Activated naive CD4-positive, alpha-beta T cell treated with anti-CD3 and anti-CD28 coated beads for 36 hours (primary cell): ENCODE data around the gene COX6B2. TPM values are rescaled to one million over a fixed set of nuclear protein-coding genes. Genes with fewer than 3 reads are reported as not detected.

ENCODE experiments used
- CTCF ChIA-PET: fragments of 350-600 bp; sonication (Branson Sonifier 250); formaldehyde crosslinking; loops from one replicate; lab custom pipeline; 2021; ENCODE audit warnings: antibody characterized with exemption; lab: Charles Lee
- DNase-seq: peaks from one replicate; pipeline ENCODE4 v3.0.0-alpha.2; 2020
- H3K27ac Mint-ChIP-seq: one replicate; pipeline ENCODE4 v1.8.0; 2021; ENCODE audit warnings: mild to moderate bottlenecking, mixed read lengths
- H3K27me3 Mint-ChIP-seq: one replicate; pipeline ENCODE4 v1.8.0; 2021; ENCODE audit warnings: low read depth, mixed read lengths
- H3K36me3 Mint-ChIP-seq: one replicate; pipeline ENCODE4 v1.8.0; 2021; ENCODE audit warnings: low read depth, mixed read lengths
- H3K4me1 Mint-ChIP-seq: one replicate; pipeline ENCODE4 v1.8.0; 2021; ENCODE audit warnings: low read depth, mixed read lengths
- H3K4me3 Mint-ChIP-seq: one replicate; pipeline ENCODE4 v1.8.0; 2021; ENCODE audit warnings: mild to moderate bottlenecking, moderate library complexity, mixed read lengths
- H3K9me3 Mint-ChIP-seq: one replicate; pipeline ENCODE4 v1.8.0; 2021; ENCODE audit warnings: mixed read lengths
- intact Hi-C: fragments of 100-400 bp; cut with micrococcal nuclease; formaldehyde crosslinking; loops from one replicate; pipeline ENCODE4 v1.15.1; 2023
- total RNA-seq, 2 experiments: library from RNA; stranded (reverse); gene quantifications; one replicate each; pipeline ENCODE4 v1.2.3, GENCODE V29; 2021

COX6B2 gene
- total RNA-seq, 2 experiments from 2014 or later, result 0.57 to 0.64 TPM

DNA sequence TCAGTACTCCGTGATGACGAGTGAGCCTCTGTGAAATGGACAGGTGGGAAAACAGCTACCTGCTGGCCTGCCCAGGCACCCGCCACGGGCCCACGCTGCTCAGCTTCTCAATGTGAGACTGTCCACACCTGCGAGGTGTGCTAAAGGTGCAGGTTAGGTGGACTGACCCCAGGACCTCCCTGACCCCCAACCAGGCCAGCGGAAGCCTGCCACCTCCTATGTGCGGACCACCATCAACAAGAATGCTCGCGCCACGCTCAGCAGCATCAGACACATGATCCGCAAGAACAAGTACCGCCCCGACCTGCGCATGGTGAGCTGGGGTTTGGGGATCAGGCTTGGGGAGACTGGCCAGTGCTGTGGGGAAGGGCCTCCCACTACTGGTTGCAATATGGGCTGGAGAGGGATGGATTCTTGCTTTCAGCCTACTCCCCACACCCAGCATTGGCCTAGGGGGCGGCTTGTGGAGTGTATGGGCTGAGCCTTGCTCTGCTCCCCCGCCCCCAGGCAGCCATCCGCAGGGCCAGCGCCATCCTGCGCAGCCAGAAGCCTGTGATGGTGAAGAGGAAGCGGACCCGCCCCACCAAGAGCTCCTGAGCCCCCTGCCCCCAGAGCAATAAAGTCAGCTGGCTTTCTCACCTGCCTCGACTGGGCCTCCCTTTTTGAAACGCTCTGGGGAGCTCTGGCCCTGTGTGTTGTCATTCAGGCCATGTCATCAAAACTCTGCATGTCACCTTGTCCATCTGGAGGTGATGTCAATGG, 33.4 kb upstream of the COX6B2 start:
- peaks cover 46% of the 10 kb centered on the region for H3K36me3 Mint-ChIP-seq
- CTCF ChIA-PET, result interaction anchor here (1.4 kb wide), 1 partner anchor 86 kb away, joined by 4 read pairs; no protein-coding TSS in a partner anchor

GRCh38 chr19:55386493-55386971, 32.0 kb upstream of the COX6B2 start:
- DNase-seq, result peak; percentile 22
- H3K36me3 Mint-ChIP-seq, result peaks cover 46% of the 10 kb centered on the region
- H3K9me3 Mint-ChIP-seq, result no peaks in the 10 kb centered on the region
- CTCF ChIA-PET, result no interaction called here
- H3K4me1 Mint-ChIP-seq, result peaks cover 59% of the 10 kb centered on the region
- peak overlapping the region; percentile 100 for H3K4me3 Mint-ChIP-seq
- peak overlapping the region; percentile 97 for H3K27ac Mint-ChIP-seq
- intact Hi-C loops, result loop anchor here (5.0 kb wide), 2 partner anchors 256 to 924 kb away; partner anchors contain the start of genes LENG9, ZNF580 and ZNF581
- no peaks in the 10 kb centered on the region for H3K27me3 Mint-ChIP-seq

More for the DNA sequence above, 33.4 kb upstream of the COX6B2 start:
- no peaks in the 10 kb centered on the region for H3K9me3 Mint-ChIP-seq
- peak overlapping the region; percentile 100 for H3K4me3 Mint-ChIP-seq
- intact Hi-C loops, result loop anchor here (5.0 kb wide), 2 partner anchors 254 to 926 kb away; partner anchors contain the start of genes LENG9, ZNF580 and ZNF581
- peaks cover 50% of the 10 kb centered on the region for H3K4me1 Mint-ChIP-seq
- peak overlapping the region; percentile 65 for H3K27ac Mint-ChIP-seq
- H3K27me3 Mint-ChIP-seq, result no peaks in the 10 kb centered on the region
- DNase-seq, result no peak

DNA sequence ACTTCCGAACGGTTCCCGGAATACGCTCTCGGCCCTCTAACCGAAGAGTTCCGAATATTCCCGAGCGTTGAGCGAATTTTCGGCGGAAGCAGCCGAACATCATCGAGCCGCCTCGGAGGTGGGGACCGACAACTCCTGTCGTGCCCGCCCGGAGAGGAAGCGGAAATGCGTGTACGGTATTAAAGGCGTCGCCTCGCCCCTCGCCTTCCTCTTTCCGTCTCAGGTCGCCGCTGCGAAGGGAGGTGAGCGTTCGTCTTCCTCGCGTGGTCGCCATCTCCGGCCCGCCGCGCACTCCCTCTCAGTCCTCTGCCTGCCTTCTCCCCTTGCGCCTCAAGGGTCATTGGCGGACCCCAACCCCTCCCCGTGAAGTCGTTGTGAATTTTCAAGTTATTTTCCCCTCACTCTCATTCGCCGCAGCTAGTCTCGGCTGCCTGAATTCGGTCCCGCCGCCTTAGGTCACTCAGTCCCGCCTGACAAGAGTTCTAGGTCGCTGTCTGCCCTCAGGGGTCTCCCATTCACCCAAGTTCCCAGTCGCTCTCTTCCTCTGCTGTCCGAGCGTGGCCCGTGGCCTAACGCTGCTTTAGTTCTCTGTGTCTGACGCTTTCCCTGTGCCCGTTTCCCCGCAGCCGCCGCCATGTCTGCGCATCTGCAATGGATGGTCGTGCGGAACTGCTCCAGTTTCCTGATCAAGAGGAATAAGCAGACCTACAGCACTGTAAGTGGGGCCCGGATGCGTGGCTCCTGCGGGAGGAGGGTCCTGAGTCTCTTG, 31.4 kb upstream of the COX6B2 start, which contains the start of gene RPL28:
RPL28 (plus strand) TSS at position 209 of the 769 bp plus-strand sequence; CDS start at position 635, 426 bp downstream.
- intact Hi-C loops, result loop anchor here (1.0 to 5.0 kb wide), 10 partner anchors 22 to 924 kb away; partner anchors contain the start of genes FIZ1, HSPBP1, KMT5C and LENG9
- Mint-ChIP-seq H3K9me3 (no peaks in the 10 kb centered on the region), H3K4me3 (peak within 1 kb of the TSS; percentile 100), H3K27ac (peak within 1 kb of the TSS; percentile 97), H3K27me3 (no peaks in the 10 kb centered on the region), H3K36me3 (peaks cover 46% of the 10 kb centered on the region), H3K4me1 (peaks cover 59% of the 10 kb centered on the region)
- peak; percentile 99 for DNase-seq
- CTCF ChIA-PET, result no interaction called here

DNA sequence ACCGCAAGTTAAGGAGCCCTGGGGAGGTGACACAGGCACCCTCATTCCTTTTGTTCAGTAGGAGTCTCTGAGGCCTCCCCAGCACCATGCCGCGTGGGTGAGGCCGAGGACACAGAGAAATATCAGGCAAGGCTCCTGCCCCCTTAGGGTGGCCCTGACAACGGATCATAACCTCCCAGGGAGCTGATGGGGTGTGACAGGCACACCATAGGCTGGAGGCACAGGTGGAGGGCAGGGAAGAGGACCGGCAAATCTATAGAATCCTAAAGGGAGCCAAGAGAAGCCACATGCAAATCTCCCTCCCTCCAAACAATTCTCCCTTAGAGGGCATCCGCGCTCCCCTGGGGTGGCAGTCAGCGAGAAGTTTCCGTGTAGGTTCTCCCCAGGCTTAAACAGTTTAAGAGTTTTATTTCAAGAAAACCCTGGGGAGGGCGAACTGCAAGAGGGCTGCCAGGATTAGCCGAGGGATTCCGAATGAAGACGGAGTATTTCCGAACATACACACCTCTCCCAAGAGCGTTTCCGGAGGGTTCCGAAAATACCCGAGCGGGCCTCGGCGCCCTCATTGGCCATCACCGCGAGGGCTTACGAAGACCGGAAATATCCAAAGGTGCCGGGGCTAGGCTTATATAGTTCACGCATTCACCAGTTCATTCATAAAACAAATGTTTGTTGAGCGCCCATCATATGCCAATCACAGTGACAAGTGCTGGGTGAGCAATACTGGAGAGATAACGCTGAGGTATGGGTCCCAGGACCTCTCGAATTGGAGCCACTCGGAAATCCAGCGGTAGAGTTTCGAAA, 30.6 kb upstream of the COX6B2 start:
- Mint-ChIP-seq H3K4me3 (peak overlapping the region; percentile 100), H3K4me1 (peaks cover 54% of the 10 kb centered on the region), H3K27me3 (no peaks in the 10 kb centered on the region), H3K27ac (peak overlapping the region; percentile 97), H3K9me3 (no peaks in the 10 kb centered on the region), H3K36me3 (peaks cover 43% of the 10 kb centered on the region)
- CTCF ChIA-PET, result interaction anchor here (0.6 to 3.2 kb wide), 9 partner anchors 24 to 267 kb away, joined by 3 to 26 read pairs (median 4); no protein-coding TSS in a partner anchor
- intact Hi-C loops, result loop anchor here (1.0 to 5.0 kb wide), 10 partner anchors 23 to 923 kb away; partner anchors contain the start of genes FIZ1, HSPBP1, KMT5C and LENG9
- peak; percentile 99 for DNase-seq

- CTCF ChIA-PET, result interaction anchor here (0.6 to 3.2 kb wide), 9 partner anchors 25 to 266 kb away, joined by 3 to 26 read pairs (median 4); no protein-coding TSS in a partner anchor
- Mint-ChIP-seq H3K9me3 (no peaks in the 10 kb centered on the region), H3K36me3 (peaks cover 36% of the 10 kb centered on the region), H3K27me3 (no peaks in the 10 kb centered on the region), H3K27ac (peak within 1 kb of the TSS; percentile 97), H3K4me1 (peaks cover 47% of the 10 kb centered on the region), H3K4me3 (peak within 1 kb of the TSS; percentile 100)
- intact Hi-C loops, result loop anchor here (2.0 kb wide), 1 partner anchor 92 kb away; no protein-coding TSS in a partner anchor
- peak; percentile 50 for DNase-seq
Observed at GRCh38 chr19:55384131-55384919, 29.8 kb upstream of the COX6B2 start, which contains the start of gene TMEM238. TSS of gene TMEM238 (minus strand) at chr19:55384292. CDS start at chr19:55384259, 33 bp downstream.

DNA sequence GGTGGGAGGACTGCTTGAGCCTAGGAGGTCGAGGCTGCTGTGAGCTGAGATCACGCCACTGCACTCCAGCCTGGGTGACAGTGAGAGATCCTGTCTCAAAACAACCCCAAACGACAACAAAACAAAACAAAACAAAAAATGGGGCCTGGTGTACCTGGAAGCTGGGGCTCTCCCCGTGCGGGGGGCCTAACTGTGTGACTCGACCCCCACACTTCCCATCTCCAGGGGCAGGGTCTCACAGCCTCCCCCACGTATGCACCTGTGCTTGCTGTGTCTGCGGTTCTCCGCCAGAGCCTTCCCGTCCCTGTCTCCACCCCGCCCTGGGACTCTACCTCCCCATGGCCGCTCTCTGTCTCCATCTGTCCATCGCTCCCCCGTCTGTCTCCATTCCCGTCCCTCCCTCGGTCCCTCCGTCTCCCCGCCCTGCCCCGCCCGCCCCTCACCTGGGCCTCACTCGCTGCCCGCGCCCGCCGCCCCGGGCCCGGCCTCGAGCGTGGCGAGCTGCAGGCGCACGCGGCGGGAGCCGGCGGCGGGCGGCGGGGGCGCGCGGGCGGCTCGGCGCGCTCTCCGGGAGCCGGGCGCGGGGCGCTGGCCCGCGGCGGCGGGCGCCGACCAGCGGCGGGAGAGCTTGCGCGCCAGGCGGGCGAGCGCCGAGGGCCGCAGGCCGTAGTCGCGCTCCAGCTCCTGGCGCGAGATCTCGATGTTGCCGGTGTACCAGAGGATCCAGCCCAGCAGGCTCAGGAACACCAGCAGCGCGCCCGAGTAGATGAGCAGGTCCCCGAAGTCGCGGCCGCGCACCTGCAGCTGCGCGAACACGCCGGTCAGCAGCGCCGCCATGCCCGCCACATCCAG, 29.0 kb upstream of the COX6B2 start:
- DNase-seq, result peak; percentile 65
- Mint-ChIP-seq H3K4me1 (peaks cover 40% of the 10 kb centered on the region), H3K27ac (peak overlapping the region; percentile 89), H3K36me3 (peaks cover 29% of the 10 kb centered on the region), H3K9me3 (no peaks in the 10 kb centered on the region), H3K4me3 (peak overlapping the region; percentile 84), H3K27me3 (no peaks in the 10 kb centered on the region)
- intact Hi-C loops, result loop anchor here (1.0 to 2.0 kb wide), 3 partner anchors 82 to 171 kb away; no protein-coding TSS in a partner anchor
- CTCF ChIA-PET, result interaction anchor here (1.2 to 3.2 kb wide), 6 partner anchors 25 to 91 kb away, joined by 3 to 26 read pairs (median 4); no protein-coding TSS in a partner anchor

DNA sequence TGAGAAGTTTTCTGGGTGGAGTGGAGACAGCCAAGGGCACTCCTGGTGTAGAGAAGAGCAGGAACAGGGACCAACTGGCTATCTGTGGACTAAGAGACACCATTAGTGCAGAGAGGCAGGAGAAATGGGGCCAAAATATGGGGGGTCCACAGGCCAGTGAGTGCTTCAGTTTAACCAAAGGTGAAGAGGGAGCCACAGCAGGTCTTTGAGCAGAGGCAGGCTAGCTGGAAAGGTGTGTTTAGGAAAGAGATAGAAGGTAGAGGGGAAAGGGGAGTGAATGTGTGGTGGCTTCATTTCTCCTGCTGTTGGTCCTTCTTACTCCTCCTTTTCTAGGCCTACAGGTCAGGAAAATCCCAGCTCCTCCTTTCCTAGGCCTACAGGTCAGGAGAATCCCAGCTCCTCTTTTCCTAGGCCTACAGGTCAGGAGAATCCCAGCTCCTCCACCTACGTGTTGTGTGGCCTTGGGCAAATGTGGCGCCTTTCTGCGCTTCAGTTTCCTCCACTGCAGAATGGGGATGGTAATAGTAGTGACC, 28.1 kb upstream of the COX6B2 start:
- CTCF ChIA-PET, result interaction anchor here (1.2 to 3.2 kb wide), 2 partner anchors 80 to 90 kb away, joined by 3 to 26 read pairs; no protein-coding TSS in a partner anchor
- Mint-ChIP-seq H3K27ac (peak overlapping the region; percentile 89), H3K36me3 (peaks cover 20% of the 10 kb centered on the region), H3K9me3 (no peaks in the 10 kb centered on the region), H3K27me3 (no peaks in the 10 kb centered on the region), H3K4me3 (peak overlapping the region; percentile 84), H3K4me1 (peaks cover 31% of the 10 kb centered on the region)
- no peak for DNase-seq
- intact Hi-C loops, result loop anchor here (1.0 kb wide), 2 partner anchors 81 to 170 kb away; no protein-coding TSS in a partner anchor

DNA sequence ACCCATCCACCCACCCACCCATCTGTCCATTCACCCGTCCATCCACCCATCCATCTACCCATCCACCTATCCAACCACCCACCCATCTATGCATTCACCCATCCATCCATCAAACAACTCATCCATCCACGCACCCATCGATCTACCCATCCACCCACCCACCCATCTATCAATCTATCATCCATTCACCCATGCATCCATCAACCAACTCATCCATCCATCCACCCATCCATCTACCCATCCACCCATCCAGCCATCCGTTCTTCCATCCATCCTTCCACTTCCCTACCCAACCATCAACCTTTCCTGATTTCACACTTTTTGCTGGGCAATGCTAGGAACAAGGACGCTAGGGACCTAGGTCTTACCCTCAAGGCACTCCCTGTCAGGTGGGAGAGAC, 27.5 kb upstream of the COX6B2 start:
- Mint-ChIP-seq H3K9me3 (no peaks in the 10 kb centered on the region), H3K27me3 (no peaks in the 10 kb centered on the region), H3K36me3 (peaks cover 14% of the 10 kb centered on the region), H3K27ac (no peak overlapping the region), H3K4me3 (no peak overlapping the region), H3K4me1 (peaks cover 25% of the 10 kb centered on the region)
- intact Hi-C loops, result no loop called here
- no peak for DNase-seq
- CTCF ChIA-PET, result interaction anchor here (3.2 kb wide), 1 partner anchor 80 kb away, joined by 26 read pairs; no protein-coding TSS in a partner anchor

DNA sequence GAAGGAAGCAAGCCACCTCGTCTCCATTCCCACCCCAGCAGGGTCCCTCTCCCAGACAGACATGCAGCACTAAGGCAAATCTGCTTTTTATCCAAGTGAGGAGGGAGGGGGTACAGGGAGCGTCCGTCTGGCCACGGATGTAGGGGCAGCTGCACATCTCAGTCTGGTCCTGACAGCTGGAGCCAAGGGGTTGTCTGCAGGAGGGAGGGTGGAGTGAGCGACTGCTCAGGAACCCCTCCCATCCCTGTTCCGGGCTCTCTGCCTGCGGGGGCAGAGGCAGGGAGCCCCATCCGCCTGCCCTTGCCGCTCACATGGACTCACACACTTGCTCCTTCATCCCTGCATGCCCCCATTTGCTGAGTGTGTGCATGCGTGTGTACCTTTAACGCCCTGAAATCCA, 24.7 kb upstream of the COX6B2 start:
- no peak overlapping the region for H3K27ac Mint-ChIP-seq
- peaks cover 5% of the 10 kb centered on the region for H3K27me3 Mint-ChIP-seq
- no peak overlapping the region for H3K4me3 Mint-ChIP-seq

More for the DNA sequence above, 24.7 kb upstream of the COX6B2 start:
- DNase-seq, result no peak
- Mint-ChIP-seq H3K36me3 (no peaks in the 10 kb centered on the region), H3K4me1 (peaks cover 18% of the 10 kb centered on the region), H3K9me3 (no peaks in the 10 kb centered on the region)
- intact Hi-C loops, result no loop called here
- CTCF ChIA-PET, result interaction anchor here (0.5 kb wide), 1 partner anchor 112 kb away, joined by 4 read pairs; no protein-coding TSS in a partner anchor
